ENCODE data around the gene SMS. TPM values are rescaled to one million over a fixed set of nuclear protein-coding genes. Genes with fewer than 3 reads are reported as not detected.
"Not testable (repeated sequence)": the region's sequence is repeated elsewhere in the genome, so short reads cannot be mapped to it uniquely, and the experiment has no call there.

SMS gene
- total RNA-seq, 1 donor from 2014 or later = 48.9 TPM

GRCh38 chrX:21950557-21950956, 10.0 kb downstream of the SMS start:
- DNase-seq (ENCODE audit: low spot score) = not testable (repeated sequence)

- DNase-seq (ENCODE audit: low spot score) = no peak
Observed at GRCh38 chrX:21952624-21953023, 12.1 kb downstream of the SMS start.

- DNase-seq (ENCODE audit: low spot score) = not testable (repeated sequence)
Observed at GRCh38 chrX:21953195-21953830, 12.8 kb downstream of the SMS start.

- no peak for DNase-seq (ENCODE audit: low spot score)
Observed at GRCh38 chrX:21955403-21956189, 15.1 kb downstream of the SMS start.

- DNase-seq (ENCODE audit: low spot score) = no peak
Observed at GRCh38 chrX:21956783-21957182, 16.3 kb downstream of the SMS start.

GRCh38 chrX:21958187-21958586, 17.7 kb downstream of the SMS start:
- no peak for DNase-seq (ENCODE audit: low spot score)

GRCh38 chrX:21958916-21959315, 18.4 kb downstream of the SMS start:
- DNase-seq (ENCODE audit: low spot score) = no peak

GRCh38 chrX:21959362-21960051, 19.0 kb downstream of the SMS start:
- no peak for DNase-seq (ENCODE audit: low spot score)

- DNase-seq (ENCODE audit: low spot score) = no peak
Observed at GRCh38 chrX:21960569-21961541, 20.3 kb downstream of the SMS start.

GRCh38 chrX:21962361-21962760, 21.9 kb downstream of the SMS start:
- DNase-seq (ENCODE audit: low spot score) = no peak

- no peak for DNase-seq (ENCODE audit: low spot score)
Observed at GRCh38 chrX:21963269-21963668, 22.8 kb downstream of the SMS start.

GRCh38 chrX:21963731-21964405, 23.4 kb downstream of the SMS start:
- no peak for DNase-seq (ENCODE audit: low spot score)

GRCh38 chrX:21966866-21967265, 26.4 kb downstream of the SMS start:
- DNase-seq (ENCODE audit: low spot score) = no peak

GRCh38 chrX:21968333-21968732, 27.8 kb downstream of the SMS start:
- no peak for DNase-seq (ENCODE audit: low spot score)

- no peak for DNase-seq (ENCODE audit: low spot score)
Observed at GRCh38 chrX:21970326-21970725, 29.8 kb downstream of the SMS start.

- DNase-seq (ENCODE audit: low spot score) = no peak
Observed at GRCh38 chrX:21972046-21972445, 31.5 kb downstream of the SMS start.

- no peak for DNase-seq (ENCODE audit: low spot score)
Observed at GRCh38 chrX:21972721-21973120, 32.2 kb downstream of the SMS start.

- no peak for DNase-seq (ENCODE audit: low spot score)
Observed at GRCh38 chrX:21973321-21974010, 33.0 kb downstream of the SMS start.

GRCh38 chrX:21974011-21974385, 33.5 kb downstream of the SMS start:
- DNase-seq (ENCODE audit: low spot score) = no peak

GRCh38 chrX:21975242-21975641, 34.7 kb downstream of the SMS start:
- DNase-seq (ENCODE audit: low spot score) = no peak
